SK-N-MC (cell line): Measurements from ENCODE around the gene GNA14.

Source experiments
- EZH2 ChIP-seq: fragments of 200-600 bp; sonication (generic); IDR thresholded peaks from one replicate; pipeline ENCODE4 v1.6.1; 2017; ENCODE audit warnings: antibody characterized with exemption
- FOXP2 ChIP-seq: optimal IDR thresholded peaks from 2 replicates; pipeline ENCODE3; 2011; ENCODE audit warnings: mild to moderate bottlenecking, moderate library complexity; ENCODE audit not compliant: insufficient read depth; ENCODE audit errors: extremely low read length, control extremely low read depth
- POLR2AphosphoS5 ChIP-seq: IDR thresholded peaks from 2 replicates; pipeline ENCODE4 v1.6.1; 2012; ENCODE audit warnings: mild to moderate bottlenecking, low read depth, low read length, borderline replicate concordance

GRCh38 chr9:77651203-77651602 is 3.1 kb upstream of the GNA14 start:
- TF ChIP-seq POLR2AphosphoS5, result no peak
- no peak for TF ChIP-seq EZH2
- TF ChIP-seq FOXP2, result no peak
